ENCODE results near the gene LAT. TPM values are rescaled to one million over a fixed set of nuclear protein-coding genes. Genes with fewer than 3 reads are reported as not detected.

LAT gene
- total and polyA plus RNA-seq, 2 of the 13 experiments (the other 11 are each of a cell fraction or from before 2014, with no cell fraction given) = 2.0 to 3.0 TPM

DNA sequence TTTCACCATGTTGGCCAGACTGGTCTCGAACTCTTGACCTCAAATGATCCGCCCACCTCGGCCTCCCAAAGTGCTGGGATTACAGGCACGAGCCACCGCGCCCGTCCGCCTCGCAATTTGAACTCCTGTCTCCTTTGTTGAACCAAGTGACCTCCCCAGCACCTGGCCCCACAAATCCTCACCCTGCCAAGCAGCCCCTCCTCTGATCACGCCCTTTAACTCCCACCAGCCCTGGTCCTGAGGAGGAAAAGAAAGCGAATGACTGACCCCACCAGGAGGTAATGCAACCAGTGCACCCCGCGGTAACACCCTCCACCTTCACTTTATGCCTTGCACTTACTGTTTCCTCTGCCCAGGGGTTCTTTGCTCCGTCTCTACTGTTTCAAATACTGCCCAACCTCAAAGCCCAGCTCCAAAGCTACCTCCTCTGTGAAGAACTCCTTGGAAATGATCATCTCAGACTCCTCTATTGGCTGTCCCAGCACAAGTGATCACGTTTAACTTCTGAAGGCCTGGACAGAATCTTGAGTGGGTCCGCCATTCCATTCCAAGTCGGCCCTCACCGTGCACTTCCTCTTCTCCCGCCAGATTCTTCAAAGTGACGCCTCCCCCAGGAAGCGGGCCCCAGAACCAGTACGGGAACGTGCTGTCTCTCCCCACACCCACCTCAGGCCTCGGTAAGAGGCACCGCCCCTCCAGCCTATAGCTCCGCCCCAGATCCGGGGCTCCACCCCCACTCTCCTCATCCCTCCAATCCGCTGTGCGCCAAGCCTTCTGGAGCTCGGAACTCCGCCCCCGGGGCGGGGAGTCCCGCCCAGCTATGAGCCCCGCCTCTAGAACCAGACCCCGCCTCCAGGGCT is 48.7 kb upstream of the LAT start (continued):
- TF ChIP-seq, protein P1, sequence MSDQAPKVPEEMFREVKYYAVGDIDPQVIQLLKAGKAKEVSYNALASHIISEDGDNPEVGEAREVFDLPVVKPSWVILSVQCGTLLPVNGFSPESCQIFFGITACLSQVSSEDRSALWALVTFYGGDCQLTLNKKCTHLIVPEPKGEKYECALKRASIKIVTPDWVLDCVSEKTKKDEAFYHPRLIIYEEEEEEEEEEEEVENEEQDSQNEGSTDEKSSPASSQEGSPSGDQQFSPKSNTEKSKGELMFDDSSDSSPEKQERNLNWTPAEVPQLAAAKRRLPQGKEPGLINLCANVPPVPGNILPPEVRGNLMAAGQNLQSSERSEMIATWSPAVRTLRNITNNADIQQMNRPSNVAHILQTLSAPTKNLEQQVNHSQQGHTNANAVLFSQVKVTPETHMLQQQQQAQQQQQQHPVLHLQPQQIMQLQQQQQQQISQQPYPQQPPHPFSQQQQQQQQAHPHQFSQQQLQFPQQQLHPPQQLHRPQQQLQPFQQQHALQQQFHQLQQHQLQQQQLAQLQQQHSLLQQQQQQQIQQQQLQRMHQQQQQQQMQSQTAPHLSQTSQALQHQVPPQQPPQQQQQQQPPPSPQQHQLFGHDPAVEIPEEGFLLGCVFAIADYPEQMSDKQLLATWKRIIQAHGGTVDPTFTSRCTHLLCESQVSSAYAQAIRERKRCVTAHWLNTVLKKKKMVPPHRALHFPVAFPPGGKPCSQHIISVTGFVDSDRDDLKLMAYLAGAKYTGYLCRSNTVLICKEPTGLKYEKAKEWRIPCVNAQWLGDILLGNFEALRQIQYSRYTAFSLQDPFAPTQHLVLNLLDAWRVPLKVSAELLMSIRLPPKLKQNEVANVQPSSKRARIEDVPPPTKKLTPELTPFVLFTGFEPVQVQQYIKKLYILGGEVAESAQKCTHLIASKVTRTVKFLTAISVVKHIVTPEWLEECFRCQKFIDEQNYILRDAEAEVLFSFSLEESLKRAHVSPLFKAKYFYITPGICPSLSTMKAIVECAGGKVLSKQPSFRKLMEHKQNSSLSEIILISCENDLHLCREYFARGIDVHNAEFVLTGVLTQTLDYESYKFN (CRISPR knock-in tag; conservative IDR thresholded peaks at IDR 0.05) = no peak
- no peak for TF ChIP-seq REPIN1 (CRISPR knock-in tag; IDR thresholded peaks at IDR 0.05; ENCODE audit: borderline replicate concordance, low read depth)
- TF ChIP-seq, protein P2, sequence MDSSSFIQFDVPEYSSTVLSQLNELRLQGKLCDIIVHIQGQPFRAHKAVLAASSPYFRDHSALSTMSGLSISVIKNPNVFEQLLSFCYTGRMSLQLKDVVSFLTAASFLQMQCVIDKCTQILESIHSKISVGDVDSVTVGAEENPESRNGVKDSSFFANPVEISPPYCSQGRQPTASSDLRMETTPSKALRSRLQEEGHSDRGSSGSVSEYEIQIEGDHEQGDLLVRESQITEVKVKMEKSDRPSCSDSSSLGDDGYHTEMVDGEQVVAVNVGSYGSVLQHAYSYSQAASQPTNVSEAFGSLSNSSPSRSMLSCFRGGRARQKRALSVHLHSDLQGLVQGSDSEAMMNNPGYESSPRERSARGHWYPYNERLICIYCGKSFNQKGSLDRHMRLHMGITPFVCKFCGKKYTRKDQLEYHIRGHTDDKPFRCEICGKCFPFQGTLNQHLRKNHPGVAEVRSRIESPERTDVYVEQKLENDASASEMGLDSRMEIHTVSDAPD (CRISPR knock-in tag; IDR thresholded peaks at IDR 0.05) = no peak
- TF ChIP-seq, protein P3, sequence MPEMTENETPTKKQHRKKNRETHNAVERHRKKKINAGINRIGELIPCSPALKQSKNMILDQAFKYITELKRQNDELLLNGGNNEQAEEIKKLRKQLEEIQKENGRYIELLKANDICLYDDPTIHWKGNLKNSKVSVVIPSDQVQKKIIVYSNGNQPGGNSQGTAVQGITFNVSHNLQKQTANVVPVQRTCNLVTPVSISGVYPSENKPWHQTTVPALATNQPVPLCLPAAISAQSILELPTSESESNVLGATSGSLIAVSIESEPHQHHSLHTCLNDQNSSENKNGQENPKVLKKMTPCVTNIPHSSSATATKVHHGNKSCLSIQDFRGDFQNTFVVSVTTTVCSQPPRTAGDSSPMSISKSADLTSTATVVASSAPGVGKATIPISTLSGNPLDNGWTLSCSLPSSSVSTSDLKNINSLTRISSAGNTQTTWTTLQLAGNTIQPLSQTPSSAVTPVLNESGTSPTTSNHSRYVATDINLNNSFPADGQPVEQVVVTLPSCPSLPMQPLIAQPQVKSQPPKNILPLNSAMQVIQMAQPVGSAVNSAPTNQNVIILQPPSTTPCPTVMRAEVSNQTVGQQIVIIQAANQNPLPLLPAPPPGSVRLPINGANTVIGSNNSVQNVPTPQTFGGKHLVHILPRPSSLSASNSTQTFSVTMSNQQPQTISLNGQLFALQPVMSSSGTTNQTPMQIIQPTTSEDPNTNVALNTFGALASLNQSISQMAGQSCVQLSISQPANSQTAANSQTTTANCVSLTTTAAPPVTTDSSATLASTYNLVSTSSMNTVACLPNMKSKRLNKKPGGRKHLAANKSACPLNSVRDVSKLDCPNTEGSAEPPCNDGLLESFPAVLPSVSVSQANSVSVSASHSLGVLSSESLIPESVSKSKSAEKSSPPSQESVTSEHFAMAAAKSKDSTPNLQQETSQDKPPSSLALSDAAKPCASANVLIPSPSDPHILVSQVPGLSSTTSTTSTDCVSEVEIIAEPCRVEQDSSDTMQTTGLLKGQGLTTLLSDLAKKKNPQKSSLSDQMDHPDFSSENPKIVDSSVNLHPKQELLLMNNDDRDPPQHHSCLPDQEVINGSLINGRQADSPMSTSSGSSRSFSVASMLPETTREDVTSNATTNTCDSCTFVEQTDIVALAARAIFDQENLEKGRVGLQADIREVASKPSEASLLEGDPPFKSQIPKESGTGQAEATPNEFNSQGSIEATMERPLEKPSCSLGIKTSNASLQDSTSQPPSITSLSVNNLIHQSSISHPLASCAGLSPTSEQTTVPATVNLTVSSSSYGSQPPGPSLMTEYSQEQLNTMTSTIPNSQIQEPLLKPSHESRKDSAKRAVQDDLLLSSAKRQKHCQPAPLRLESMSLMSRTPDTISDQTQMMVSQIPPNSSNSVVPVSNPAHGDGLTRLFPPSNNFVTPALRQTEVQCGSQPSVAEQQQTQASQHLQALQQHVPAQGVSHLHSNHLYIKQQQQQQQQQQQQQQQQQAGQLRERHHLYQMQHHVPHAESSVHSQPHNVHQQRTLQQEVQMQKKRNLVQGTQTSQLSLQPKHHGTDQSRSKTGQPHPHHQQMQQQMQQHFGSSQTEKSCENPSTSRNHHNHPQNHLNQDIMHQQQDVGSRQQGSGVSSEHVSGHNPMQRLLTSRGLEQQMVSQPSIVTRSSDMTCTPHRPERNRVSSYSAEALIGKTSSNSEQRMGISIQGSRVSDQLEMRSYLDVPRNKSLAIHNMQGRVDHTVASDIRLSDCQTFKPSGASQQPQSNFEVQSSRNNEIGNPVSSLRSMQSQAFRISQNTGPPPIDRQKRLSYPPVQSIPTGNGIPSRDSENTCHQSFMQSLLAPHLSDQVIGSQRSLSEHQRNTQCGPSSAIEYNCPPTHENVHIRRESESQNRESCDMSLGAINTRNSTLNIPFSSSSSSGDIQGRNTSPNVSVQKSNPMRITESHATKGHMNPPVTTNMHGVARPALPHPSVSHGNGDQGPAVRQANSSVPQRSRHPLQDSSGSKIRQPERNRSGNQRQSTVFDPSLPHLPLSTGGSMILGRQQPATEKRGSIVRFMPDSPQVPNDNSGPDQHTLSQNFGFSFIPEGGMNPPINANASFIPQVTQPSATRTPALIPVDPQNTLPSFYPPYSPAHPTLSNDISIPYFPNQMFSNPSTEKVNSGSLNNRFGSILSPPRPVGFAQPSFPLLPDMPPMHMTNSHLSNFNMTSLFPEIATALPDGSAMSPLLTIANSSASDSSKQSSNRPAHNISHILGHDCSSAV (CRISPR knock-in tag; IDR thresholded peaks at IDR 0.05; ENCODE audit: borderline replicate concordance) = no peak
- peak; percentile 52; the same call in 1 of the 2 replicates for TF ChIP-seq GFI1 (CRISPR knock-in tag; IDR thresholded peaks at IDR 0.05; ENCODE audit: borderline replicate concordance)
- no peak for TF ChIP-seq CHD4 (IDR thresholded peaks at IDR 0.05; ENCODE audit: borderline replicate concordance, low read length)
- 0 out of 2 replicates have a peak, but pooled peaks have one; percentile 68 for TF ChIP-seq ZSCAN29 (CRISPR knock-in tag; conservative IDR thresholded peaks at IDR 0.05)
- TF ChIP-seq SALL2 (CRISPR knock-in tag; IDR thresholded peaks at IDR 0.05) = 0 out of 2 replicates have a peak, but pooled peaks have one; percentile 18
- TF ChIP-seq, protein P4, sequence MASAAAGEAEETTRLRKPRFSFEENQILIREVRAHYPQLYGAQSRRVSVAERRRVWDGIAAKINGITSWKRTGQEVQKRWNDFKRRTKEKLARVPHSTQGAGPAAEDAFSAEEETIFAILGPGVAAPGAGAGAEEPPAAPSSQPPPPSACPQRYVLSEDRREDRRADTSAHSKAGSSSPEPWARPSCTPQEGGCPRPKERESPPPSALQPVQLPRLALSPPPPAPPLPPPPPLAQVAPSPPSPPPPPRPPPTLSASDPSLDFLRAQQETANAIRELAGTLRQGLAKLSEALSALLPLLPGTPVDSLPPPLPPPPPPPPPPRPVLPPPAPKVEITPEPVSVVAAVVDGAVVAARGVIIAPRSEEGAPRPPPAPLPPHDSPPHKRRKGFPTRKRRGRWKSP (CRISPR knock-in tag; IDR thresholded peaks at IDR 0.05) = peak; percentile 58; the same call in 1 of the 2 replicates
- TF ChIP-seq, protein P5, sequence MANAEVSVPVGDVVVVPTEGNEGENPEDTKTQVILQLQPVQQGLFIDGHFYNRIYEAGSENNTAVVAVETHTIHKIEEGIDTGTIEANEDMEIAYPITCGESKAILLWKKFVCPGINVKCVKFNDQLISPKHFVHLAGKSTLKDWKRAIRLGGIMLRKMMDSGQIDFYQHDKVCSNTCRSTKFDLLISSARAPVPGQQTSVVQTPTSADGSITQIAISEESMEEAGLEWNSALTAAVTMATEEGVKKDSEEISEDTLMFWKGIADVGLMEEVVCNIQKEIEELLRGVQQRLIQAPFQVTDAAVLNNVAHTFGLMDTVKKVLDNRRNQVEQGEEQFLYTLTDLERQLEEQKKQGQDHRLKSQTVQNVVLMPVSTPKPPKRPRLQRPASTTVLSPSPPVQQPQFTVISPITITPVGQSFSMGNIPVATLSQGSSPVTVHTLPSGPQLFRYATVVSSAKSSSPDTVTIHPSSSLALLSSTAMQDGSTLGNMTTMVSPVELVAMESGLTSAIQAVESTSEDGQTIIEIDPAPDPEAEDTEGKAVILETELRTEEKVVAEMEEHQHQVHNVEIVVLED (CRISPR knock-in tag; IDR thresholded peaks at IDR 0.05; ENCODE audit: borderline replicate concordance) = 0 out of 2 replicates have a peak, but pooled peaks have one; percentile 28

Measured in HepG2 (cell line).